Osteoblast (primary cell): ENCODE measurements around the gene TTC9B. TPM values are rescaled to one million over a fixed set of nuclear protein-coding genes. Genes with fewer than 3 reads are reported as not detected.

ENCODE experiments used
- DNase-seq: peaks from one replicate; pipeline ENCODE4 v3.0.0; 2011; ENCODE audit warnings: low spot score, mixed read lengths; ENCODE audit not compliant: insufficient read length; ENCODE audit errors: missing footprints
- H2AFZ ChIP-seq: 2 replicates; pipeline ENCODE4 v1.6.0; 2011; ENCODE audit warnings: mild to moderate bottlenecking, low read length
- H3K27ac ChIP-seq: 2 replicates; pipeline ENCODE4 v1.5.1; 2011; ENCODE audit warnings: mild to moderate bottlenecking, low read depth, low read length, moderate library complexity
- H3K27me3 ChIP-seq: 2 replicates; pipeline ENCODE4 v1.6.0; 2012; ENCODE audit warnings: mild to moderate bottlenecking, control low read depth, inconsistent platforms, low read length, moderate library complexity; ENCODE audit not compliant: insufficient read depth
- H3K36me3 ChIP-seq: 2 replicates; pipeline ENCODE4 v1.5.1; 2011; ENCODE audit warnings: mild to moderate bottlenecking, low read length, control low read depth, moderate library complexity; ENCODE audit not compliant: insufficient read depth
- H3K4me1 ChIP-seq: 2 replicates; pipeline ENCODE4 v1.5.1; 2011; ENCODE audit warnings: mild to moderate bottlenecking, low read length, control low read depth, moderate library complexity; ENCODE audit not compliant: insufficient read depth
- H3K4me2 ChIP-seq: 2 replicates; pipeline ENCODE4 v1.6.0; 2011; ENCODE audit warnings: mild to moderate bottlenecking, low read length; ENCODE audit not compliant: insufficient read depth
- H3K4me3 ChIP-seq: fragments of 200-600 bp; sonication (generic); 3 replicates; pipeline ENCODE4 v1.5.1; 2012; ENCODE audit warnings: mild to moderate bottlenecking, low read length, inconsistent platforms; ENCODE audit not compliant: insufficient read depth
- H3K79me2 ChIP-seq: 2 replicates; pipeline ENCODE4 v1.6.0; 2012; ENCODE audit warnings: mild to moderate bottlenecking, low read length, control low read depth, inconsistent platforms; ENCODE audit not compliant: insufficient read depth
- H3K9me3 ChIP-seq: 2 replicates; pipeline ENCODE4 v1.5.1; 2011; ENCODE audit warnings: low read depth, low read length, control low read depth
- H4K20me1 ChIP-seq: 2 replicates; pipeline ENCODE4 v1.6.0; 2012; ENCODE audit warnings: mild to moderate bottlenecking, low read length, control low read depth; ENCODE audit not compliant: insufficient read depth
- CTCF ChIP-seq: IDR thresholded peaks from 2 replicates; pipeline ENCODE4 v1.5.1; 2011; ENCODE audit warnings: mild to moderate bottlenecking, low read depth, low read length, moderate library complexity; ENCODE audit errors: extremely low read depth
- total RNA-seq: library from RNA; depleted of rRNA; stranded (reverse); fragments of >200 nt; gene quantifications from 2 replicates; pipeline ENCODE4 v1.2.3, GENCODE V29; 2012

TTC9B gene
- total RNA-seq, 1 donor: not detected

GRCh38 chr19:40191836-40192646 is 26.1 kb downstream of the TTC9B start:
- peaks cover 10% of the 10 kb centered on the region for H4K20me1 ChIP-seq
- H3K27ac ChIP-seq: peak overlapping the region; percentile 36
- peaks cover 14% of the 10 kb centered on the region for H3K4me1 ChIP-seq
- H3K4me2 ChIP-seq: peak overlapping the region; percentile 82
- DNase-seq: peak; percentile 89
- no peaks in the 10 kb centered on the region for H3K27me3 ChIP-seq
- H3K4me3 ChIP-seq: peak overlapping the region; percentile 95
- no peaks in the 10 kb centered on the region for H3K9me3 ChIP-seq
- H3K36me3 ChIP-seq: no peaks in the 10 kb centered on the region
- H3K79me2 ChIP-seq: peaks cover 6% of the 10 kb centered on the region
- H2AFZ ChIP-seq: peak overlapping the region; percentile 22
- no peak for TF ChIP-seq CTCF

DNA sequence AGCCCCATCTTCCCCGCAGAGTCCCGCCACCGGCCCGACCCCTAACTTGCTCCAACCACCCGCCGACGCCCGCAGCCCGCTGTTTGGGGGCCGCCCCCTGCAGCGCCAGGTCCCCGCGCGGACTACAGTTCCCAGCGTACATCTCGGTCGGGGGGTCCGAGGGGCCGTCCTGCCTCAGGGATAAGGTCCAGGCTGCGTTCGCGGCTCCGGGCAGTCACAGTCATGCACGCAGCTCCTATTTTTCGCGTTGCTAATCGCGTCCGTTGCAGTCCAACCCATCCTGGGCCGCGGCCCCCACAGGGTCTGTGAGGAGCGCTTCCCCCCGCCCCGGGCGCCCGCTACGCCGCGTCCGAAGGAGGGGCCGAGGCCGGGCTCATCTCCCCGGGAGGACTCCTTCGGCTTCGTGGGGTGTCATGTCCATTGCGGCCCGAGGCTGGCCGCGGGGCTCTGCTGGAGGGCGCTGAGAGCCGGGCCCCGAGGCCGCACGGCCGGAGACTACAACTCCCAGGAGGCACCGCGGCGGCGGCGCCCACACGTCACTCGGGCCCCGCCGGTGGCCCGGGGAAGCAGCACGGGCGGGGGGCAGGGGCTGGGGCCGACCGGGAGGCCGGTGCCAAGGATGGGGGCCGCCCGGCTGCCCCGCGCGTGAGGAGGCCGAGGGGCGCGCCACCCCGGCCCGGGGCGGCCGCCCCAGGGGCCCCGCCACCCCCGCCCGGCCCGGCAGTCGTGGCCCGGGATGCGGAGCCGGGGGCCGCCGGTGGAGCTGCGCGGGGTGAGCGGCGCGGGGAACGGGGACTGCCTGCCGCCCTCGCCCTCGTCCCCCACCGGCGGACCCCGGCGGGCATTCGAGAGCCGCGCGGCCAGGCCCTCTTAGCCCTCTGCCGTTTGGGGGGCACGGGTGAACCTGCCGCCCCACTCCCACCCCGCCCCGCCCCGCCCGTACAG is 27.0 kb downstream of the TTC9B start, which contains the start of gene MAP3K10:
Gene MAP3K10, plus strand, starts transcription at position 536 of the 945 bp plus-strand sequence. CDS start 606 bp downstream, outside the sequence.
- DNase-seq: peak; percentile 98
- Histone ChIP-seq H3K9me3 (no peaks in the 10 kb centered on the region), H3K36me3 (no peaks in the 10 kb centered on the region), H3K79me2 (peaks cover 6% of the 10 kb centered on the region), H3K4me1 (peaks cover 14% of the 10 kb centered on the region), H3K4me2 (peak within 1 kb of the TSS; percentile 92), H3K27ac (peak within 1 kb of the TSS; percentile 89), H4K20me1 (peaks cover 7% of the 10 kb centered on the region), H2AFZ (peak within 1 kb of the TSS; percentile 96), H3K4me3 (peak within 1 kb of the TSS; percentile 95), H3K27me3 (no peaks in the 10 kb centered on the region)
- TF ChIP-seq CTCF: no peak

- Histone ChIP-seq H3K4me3 (no peak overlapping the region), H3K4me2 (no peak overlapping the region), H3K79me2 (no peaks in the 10 kb centered on the region), H3K4me1 (no peaks in the 10 kb centered on the region), H2AFZ (no peak overlapping the region), H3K27ac (no peak overlapping the region), H3K9me3 (no peaks in the 10 kb centered on the region), H4K20me1 (no peaks in the 10 kb centered on the region), H3K27me3 (no peaks in the 10 kb centered on the region), H3K36me3 (no peaks in the 10 kb centered on the region)
- TF ChIP-seq CTCF: no peak
- DNase-seq: no peak
These were observed 33.9 kb downstream of the TTC9B start for GRCh38 chr19:40184273-40184672.
